A549 (cell line): ENCODE results near the gene RFX1. TPM values are rescaled to one million over a fixed set of nuclear protein-coding genes. Genes with fewer than 3 reads are reported as not detected.

Experiments
- ATAC-seq, 2 experiments: fragments of 200-7000 bp in 1 of 2; fragments of >200 bp in 1 of 2; cut with Nextera tagmentation in 1 of 2; cut with Tn5 transposase in 1 of 2; 3 replicates each; pipeline versions ENCODE4 v1.8.0 to v1.9.1; 2018 to 2020; ENCODE audit warnings: mild to moderate bottlenecking in 1 of 2, moderate library complexity in 1 of 2
- CTCF ChIA-PET: fragments of 300-600 bp; sonication (Branson Sonifier 250); formaldehyde crosslinking; extraction: SDS; loops from one replicate; lab custom pipeline; 2021; ENCODE audit warnings: antibody characterized with exemption, inconsistent platforms; lab: Yijun Ruan, JAX
- POLR2A ChIA-PET: fragments of 350-600 bp; formaldehyde crosslinking; extraction: SDS; loops from one replicate; lab custom pipeline; 2021; ENCODE audit warnings: antibody characterized with exemption, inconsistent platforms; lab: Yijun Ruan, JAX
- DNase-seq, 2 experiments: peaks; one replicate each; pipeline versions ENCODE4 v3.0.0 to v3.0.0-alpha.2; 2011 to 2016; ENCODE audit warnings: low read depth in 1 of 2, low spot score in 1 of 2
- FAIRE-seq: peaks from 2 replicates; lab custom pipeline; 2011; peaks lifted over from hg19 to GRCh38; lab: Jason Lieb, UNC
- H3K27ac ChIP-seq, 2 experiments: fragments of >200 bp; sonication (Bioruptor Twin); formaldehyde crosslinking; 3 replicates each; pipeline ENCODE4 v1.5.1; 2016 to 2017
- H3K4me1 ChIP-seq: fragments of >200 bp; sonication (Bioruptor Twin); formaldehyde crosslinking; 3 replicates; pipeline ENCODE4 v1.6.1; 2016
- H3K4me2 ChIP-seq: fragments of >200 bp; sonication (Bioruptor Twin); formaldehyde crosslinking; 3 replicates; pipeline ENCODE4 v1.6.1; 2016
- H3K4me3 ChIP-seq: fragments of >200 bp; sonication (Bioruptor Twin); formaldehyde crosslinking; 3 replicates; pipeline ENCODE4 v1.5.1; 2016
- H3K9me3 ChIP-seq: fragments of >200 bp; sonication (Bioruptor Twin); formaldehyde crosslinking; 3 replicates; pipeline ENCODE4 v1.6.1; 2016
- BHLHE40 ChIP-seq: IDR thresholded peaks from 2 replicates; pipeline ENCODE4 v1.6.1; 2012; ENCODE audit warnings: low read depth, low read length, inconsistent platforms
- CTCF ChIP-seq: fragments of >200 bp; sonication (Bioruptor Twin); formaldehyde crosslinking; IDR thresholded peaks from 3 replicates; pipeline ENCODE4 v1.5.1; 2016
- EHF ChIP-seq: fragments of 250-450 bp; sonication (Bioruptor Pico); IDR thresholded peaks from 2 replicates; pipeline ENCODE4 v1.5.0; 2020; ENCODE audit warnings: mild to moderate bottlenecking
- EHMT2 ChIP-seq: fragments of 200-600 bp; sonication (generic); IDR thresholded peaks from 2 replicates; pipeline ENCODE4 v1.6.1; 2016; ENCODE audit warnings: antibody characterized with exemption, low read depth, mild to moderate bottlenecking, moderate library complexity
- FOXS1 ChIP-seq: fragments of 250-450 bp; sonication (Bioruptor Pico); IDR thresholded peaks from 2 replicates; pipeline ENCODE4 v1.5.0; 2020; ENCODE audit warnings: mild to moderate bottlenecking, moderate library complexity
- HES2 ChIP-seq: fragments of >200 bp; sonication (Bioruptor Twin); formaldehyde crosslinking; IDR thresholded peaks from 2 replicates; pipeline ENCODE4 v1.6.1; 2016
- KDM1A ChIP-seq: fragments of 200-600 bp; sonication (generic); IDR thresholded peaks from 2 replicates; pipeline ENCODE4 v1.6.1; 2016; ENCODE audit warnings: low read depth, mild to moderate bottlenecking
- KDM5A ChIP-seq: fragments of 200-600 bp; sonication (generic); IDR thresholded peaks from 2 replicates; pipeline ENCODE4 v1.6.1; 2016; ENCODE audit warnings: antibody characterized with exemption, mild to moderate bottlenecking
- MAFK ChIP-seq: fragments of 450-650 bp; IDR thresholded peaks from 2 replicates; pipeline ENCODE4 v1.6.1; 2014; ENCODE audit not compliant: partially characterized antibody
- MYC ChIP-seq: IDR thresholded peaks from 2 replicates; pipeline ENCODE4 v1.6.1; 2012; ENCODE audit warnings: mild to moderate bottlenecking, inconsistent platforms, low read length, improper control_type of control experiment, borderline replicate concordance
- NFE2L2 ChIP-seq: fragments of 150-350 bp; conservative IDR thresholded peaks from 2 replicates; pipeline ENCODE4 v1.6.1; 2014; ENCODE audit warnings: low read length
- NPAS2 ChIP-seq: fragments of 250-450 bp; sonication (Bioruptor Pico); IDR thresholded peaks from 2 replicates; pipeline ENCODE4 v1.8.0; 2022; ENCODE audit warnings: mild to moderate bottlenecking, moderate library complexity, borderline replicate concordance
- NR3C1 ChIP-seq: fragments of >200 bp; sonication (Bioruptor Twin); formaldehyde crosslinking; IDR thresholded peaks from 3 replicates; pipeline ENCODE4 v1.6.1; 2017
- RAD21 ChIP-seq, 2 experiments: fragments of >200 bp in 1 of 2; sonication (Bioruptor Twin) in 1 of 2; formaldehyde crosslinking in 1 of 2; IDR thresholded peaks in 1 of 2; conservative IDR thresholded peaks in 1 of 2; 2 replicates in 1 of 2; 3 replicates in 1 of 2; pipeline ENCODE4 v1.6.1; 2012 to 2018; ENCODE audit warnings: inconsistent platforms in 1 of 2
- REST ChIP-seq: fragments of 200-600 bp; sonication (generic); IDR thresholded peaks from 2 replicates; pipeline ENCODE4 v1.6.1; 2016; ENCODE audit warnings: antibody characterized with exemption, mild to moderate bottlenecking, moderate library complexity
- RFX5 ChIP-seq: fragments of 450-650 bp; IDR thresholded peaks from 2 replicates; pipeline ENCODE4 v1.7.1; 2014; ENCODE audit warnings: antibody characterized with exemption, mild to moderate bottlenecking, moderate library complexity
- RNF2 ChIP-seq: fragments of 200-600 bp; sonication (generic); IDR thresholded peaks from 2 replicates; pipeline ENCODE4 v1.6.1; 2016; ENCODE audit warnings: low read depth, mild to moderate bottlenecking, antibody characterized with exemption, moderate library complexity, borderline replicate concordance
- SMC3 ChIP-seq: fragments of >200 bp; sonication (Bioruptor Twin); formaldehyde crosslinking; IDR thresholded peaks from 3 replicates; pipeline ENCODE4 v1.6.1; 2018; ENCODE audit warnings: inconsistent platforms
- WGBS: methylation state at CpG from one replicate; pipeline ENCODE4 v1.1.6; 2017; ENCODE audit errors: missing lambda C conversion rate; 5-methylcytosine and 5-hydroxymethylcytosine counted together
- polyA plus RNA-seq, 4 experiments: library from polyadenylated mRNA; depleted of rRNA in 3 of 4; stranded (reverse); fragments of >200 nt; fragmentation: RNase III in 1 of 4; extraction: RNeasy Plus Mini Kit Qiagen cat#74134 plus additional on column Dnase treatment in 1 of 4; gene quantifications; 2 replicates in 3 of 4; 3 replicates in 1 of 4; pipeline ENCODE4 v1.2.3, GENCODE V29; 2011 to 2017
- TF ChIP-seq, protein P1 (sequence below): IDR thresholded peaks from 2 replicates; pipeline ENCODE4 v1.6.1; 2012

RFX1 gene
- polyA plus RNA-seq, 2 of the 4 experiments (the other 2 are of a cell fraction) = 0.57 to 5.4 TPM

DNA sequence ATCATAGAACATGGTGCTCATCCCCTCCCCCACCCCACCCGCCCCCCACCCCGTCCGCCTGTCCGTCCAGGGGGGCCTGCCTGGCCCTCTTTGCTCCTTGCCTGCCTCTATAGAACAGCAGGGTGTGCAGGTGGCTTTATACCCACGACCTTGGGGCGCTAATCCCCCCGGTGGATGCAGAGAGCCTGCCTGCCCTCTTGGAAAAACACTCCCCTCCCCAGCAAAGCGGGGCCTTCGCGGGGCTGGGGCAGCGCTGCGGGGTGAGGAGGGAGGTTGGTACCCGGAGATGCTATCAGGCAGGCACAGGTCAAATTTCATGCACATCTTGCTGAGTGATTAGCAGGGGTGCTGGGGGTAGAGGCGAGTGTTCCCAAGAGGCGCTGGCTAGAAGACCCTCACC is 21.9 kb downstream of the RFX1 start:
- WGBS = 100% methylated on average over 3 of the region's 15 CpGs
- no peak overlapping the region for H3K4me2 ChIP-seq
- no peak for FAIRE-seq
- CTCF ChIA-PET = interaction anchor here (0.9 kb wide), 1 partner anchor 12 kb away, joined by 3 read pairs; no protein-coding TSS in a partner anchor
- POLR2A ChIA-PET = no interaction called here
- DNase-seq = no peak
- H3K4me1 ChIP-seq = no peaks in the 10 kb centered on the region
- H3K9me3 ChIP-seq = no peaks in the 10 kb centered on the region
- ATAC-seq = no peak
- H3K4me3 ChIP-seq = no peak overlapping the region
- no peak for TF ChIP-seq RFX5
- no peak for TF ChIP-seq NFE2L2
- TF ChIP-seq RNF2 = no peak
- no peak for TF ChIP-seq SMC3
- H3K27ac ChIP-seq = no peak overlapping the region

DNA sequence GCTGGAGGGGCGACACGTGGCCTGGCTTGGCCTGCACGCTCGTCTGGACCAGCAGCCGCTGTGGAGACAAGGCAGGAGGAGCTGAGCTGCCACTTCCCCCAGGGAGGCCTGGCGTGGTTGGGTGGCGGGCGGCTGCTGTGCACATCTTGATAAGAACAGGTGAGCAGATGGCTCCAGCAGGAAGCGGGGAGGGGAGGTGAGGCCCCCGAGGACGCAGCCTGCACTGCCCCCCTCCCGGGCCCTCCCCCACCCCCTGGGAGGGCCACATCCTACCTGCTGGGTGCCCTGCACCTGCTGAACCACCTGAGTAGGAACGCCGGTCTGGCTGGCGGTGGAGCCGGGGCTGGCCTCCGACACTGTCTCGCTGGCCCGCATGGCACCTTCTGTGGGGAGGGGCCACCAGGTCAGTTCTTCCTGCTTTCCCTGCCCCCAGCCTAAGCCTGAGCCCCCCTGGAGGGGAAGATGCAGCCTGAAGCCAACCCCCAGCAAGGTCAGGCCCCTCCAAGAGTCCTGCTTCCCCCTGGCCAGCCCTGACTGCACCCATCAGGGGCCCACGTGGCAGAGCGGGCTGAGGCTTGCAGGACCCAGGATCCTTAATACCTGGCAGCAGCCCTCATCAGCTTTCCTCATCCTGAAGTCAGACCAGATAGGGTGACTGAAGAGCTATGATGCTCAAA is 22.8 kb downstream of the RFX1 start:
- H3K4me2 ChIP-seq = no peak overlapping the region
- no peak for DNase-seq
- ChIA-PET POLR2A (no interaction called here), CTCF (interaction anchor here (0.9 kb wide), 1 partner anchor 11 kb away, joined by 3 read pairs; no protein-coding TSS in a partner anchor)
- TF ChIP-seq RFX5 (no peak), REST (no peak), NPAS2 (CRISPR knock-in tag) (no peak), BHLHE40 (no peak), EHF (no peak), CTCF (no peak), EHMT2 (no peak), NR3C1 (no peak), KDM5A (no peak)
- 98% methylated on average over 7 of the region's 21 CpGs for WGBS
- FAIRE-seq = no peak
- H3K9me3 ChIP-seq = no peaks in the 10 kb centered on the region
- H3K4me3 ChIP-seq = no peak overlapping the region
- no peaks in the 10 kb centered on the region for H3K4me1 ChIP-seq
- no peak for ATAC-seq
- no peak overlapping the region for H3K27ac ChIP-seq

- H3K9me3 ChIP-seq = no peaks in the 10 kb centered on the region
- DNase-seq (no peak), ATAC-seq (no peak), FAIRE-seq (no peak)
- CTCF ChIA-PET = no interaction called here
- POLR2A ChIA-PET = no interaction called here
- no peak overlapping the region for H3K4me2 ChIP-seq
- WGBS = 98% methylated on average over 8 of the region's 9 CpGs
- H3K4me3 ChIP-seq = no peak overlapping the region
- no peaks in the 10 kb centered on the region for H3K4me1 ChIP-seq
- no peak overlapping the region for H3K27ac ChIP-seq
- TF ChIP-seq HES2 = no peak
- TF ChIP-seq MAFK = no peak
- no peak for TF ChIP-seq FOXS1 (CRISPR knock-in tag)
- TF ChIP-seq, protein P1, sequence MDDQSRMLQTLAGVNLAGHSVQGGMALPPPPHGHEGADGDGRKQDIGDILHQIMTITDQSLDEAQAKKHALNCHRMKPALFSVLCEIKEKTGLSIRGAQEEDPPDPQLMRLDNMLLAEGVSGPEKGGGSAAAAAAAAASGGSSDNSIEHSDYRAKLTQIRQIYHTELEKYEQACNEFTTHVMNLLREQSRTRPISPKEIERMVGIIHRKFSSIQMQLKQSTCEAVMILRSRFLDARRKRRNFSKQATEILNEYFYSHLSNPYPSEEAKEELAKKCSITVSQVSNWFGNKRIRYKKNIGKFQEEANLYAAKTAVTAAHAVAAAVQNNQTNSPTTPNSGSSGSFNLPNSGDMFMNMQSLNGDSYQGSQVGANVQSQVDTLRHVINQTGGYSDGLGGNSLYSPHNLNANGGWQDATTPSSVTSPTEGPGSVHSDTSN = no peak
- TF ChIP-seq SMC3 = no peak
- TF ChIP-seq KDM1A = no peak
- no peak for TF ChIP-seq RAD21 (conservative IDR thresholded peaks at IDR 0.05 in 1 of 2, IDR thresholded peaks at IDR 0.05 in 1 of 2)
- TF ChIP-seq REST = no peak
- no peak for TF ChIP-seq MYC
- TF ChIP-seq CTCF = no peak
Measured at GRCh38 chr19:13982773-13983172, 23.3 kb downstream of the RFX1 start.
